ENCODE data around the gene C1QTNF2.

The C1QTNF2 gene

GRCh38 chr5:160360310-160360709, 10.1 kb downstream of the C1QTNF2 start:
- Mint-ChIP-seq H3K9me3 (ENCODE audit: low read depth) (no peaks in the 10 kb centered on the region), H3K4me3 (no peak overlapping the region), H3K4me1 (ENCODE audit: low read depth) (no peaks in the 10 kb centered on the region), H3K27ac (no peak overlapping the region), H3K36me3 (no peaks in the 10 kb centered on the region), H3K27me3 (peaks cover 6% of the 10 kb centered on the region)

- Mint-ChIP-seq H3K27me3 (peaks cover 3% of the 10 kb centered on the region), H3K27ac (no peak overlapping the region), H3K9me3 (ENCODE audit: low read depth) (no peaks in the 10 kb centered on the region), H3K4me1 (ENCODE audit: low read depth) (no peaks in the 10 kb centered on the region), H3K36me3 (no peaks in the 10 kb centered on the region), H3K4me3 (no peak overlapping the region)
These were observed 10.6 kb downstream of the C1QTNF2 start for GRCh38 chr5:160359816-160360215.

DNA sequence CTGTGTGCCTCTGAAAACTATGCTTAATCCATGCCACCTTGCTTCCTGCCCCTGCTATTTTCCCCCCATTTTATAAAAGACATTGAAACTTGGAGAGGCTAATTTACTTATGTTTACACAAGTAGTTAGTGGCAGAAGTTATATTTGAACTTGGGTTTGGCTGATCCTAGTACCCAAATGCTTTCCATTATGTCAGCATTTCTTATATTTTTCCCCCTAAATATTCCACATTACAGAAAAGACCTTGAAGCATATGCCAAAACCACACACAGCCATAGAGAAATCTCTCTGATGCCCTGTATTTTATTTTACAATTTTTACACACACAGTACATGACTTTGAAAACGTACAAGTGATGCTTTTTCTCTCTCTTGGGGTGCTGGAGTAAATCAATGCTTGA, 11.2 kb downstream of the C1QTNF2 start:
- H3K4me1 Mint-ChIP-seq (ENCODE audit: low read depth) = no peaks in the 10 kb centered on the region
- H3K4me3 Mint-ChIP-seq = no peak overlapping the region

DNA sequence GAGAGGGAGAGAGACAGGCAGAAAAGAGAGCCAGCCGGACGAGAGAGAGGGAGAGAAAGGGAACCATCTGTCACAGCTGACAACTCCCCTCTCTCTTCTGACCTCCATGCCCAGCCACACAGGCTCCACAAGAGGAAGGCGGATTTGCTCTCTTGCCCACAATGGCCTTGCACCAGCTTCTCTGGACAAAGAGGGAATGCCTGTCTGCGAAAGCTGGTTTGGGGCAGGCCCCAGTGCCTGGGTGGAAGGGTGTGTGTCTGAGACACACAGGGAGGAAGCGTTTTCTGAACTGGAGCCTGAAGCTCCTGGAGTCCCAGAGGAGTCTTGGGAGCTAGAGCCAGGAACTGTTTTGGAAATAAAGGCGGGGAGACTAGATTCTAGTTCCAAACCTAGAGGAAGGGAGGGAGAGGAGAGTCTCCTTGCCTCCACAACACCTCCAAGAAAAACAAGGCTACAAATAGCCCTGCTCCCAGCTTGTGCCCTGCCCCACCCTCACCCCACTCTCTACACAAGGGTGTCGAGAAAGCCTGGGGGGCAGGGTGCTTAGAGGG, 12.5 kb downstream of the C1QTNF2 start:
- no peaks in the 10 kb centered on the region for H3K4me1 Mint-ChIP-seq (ENCODE audit: low read depth)

More for the DNA sequence above, 11.2 kb downstream of the C1QTNF2 start:
- H3K36me3 Mint-ChIP-seq = no peaks in the 10 kb centered on the region
- H3K27ac Mint-ChIP-seq = no peak overlapping the region
- H3K9me3 Mint-ChIP-seq (ENCODE audit: low read depth) = no peaks in the 10 kb centered on the region
- no peaks in the 10 kb centered on the region for H3K27me3 Mint-ChIP-seq

GRCh38 chr5:160357394-160357793, 13.0 kb downstream of the C1QTNF2 start:
- Mint-ChIP-seq H3K9me3 (ENCODE audit: low read depth) (no peaks in the 10 kb centered on the region), H3K36me3 (no peaks in the 10 kb centered on the region), H3K27ac (no peak overlapping the region), H3K4me1 (ENCODE audit: low read depth) (no peaks in the 10 kb centered on the region), H3K27me3 (no peaks in the 10 kb centered on the region), H3K4me3 (no peak overlapping the region)

More for the DNA sequence above, 12.5 kb downstream of the C1QTNF2 start:
- H3K4me3 Mint-ChIP-seq = no peak overlapping the region
- H3K36me3 Mint-ChIP-seq = no peaks in the 10 kb centered on the region
- no peaks in the 10 kb centered on the region for H3K9me3 Mint-ChIP-seq (ENCODE audit: low read depth)
- no peak overlapping the region for H3K27ac Mint-ChIP-seq
- no peaks in the 10 kb centered on the region for H3K27me3 Mint-ChIP-seq

GRCh38 chr5:160356550-160357347, 13.7 kb downstream of the C1QTNF2 start:
- no peaks in the 10 kb centered on the region for H3K27me3 Mint-ChIP-seq
- H3K9me3 Mint-ChIP-seq (ENCODE audit: low read depth) = no peaks in the 10 kb centered on the region
- H3K36me3 Mint-ChIP-seq = no peaks in the 10 kb centered on the region
- H3K27ac Mint-ChIP-seq = no peak overlapping the region
- no peaks in the 10 kb centered on the region for H3K4me1 Mint-ChIP-seq (ENCODE audit: low read depth)
- H3K4me3 Mint-ChIP-seq = no peak overlapping the region

GRCh38 chr5:160354666-160355065, 15.8 kb downstream of the C1QTNF2 start:
- Mint-ChIP-seq H3K36me3 (no peaks in the 10 kb centered on the region), H3K9me3 (ENCODE audit: low read depth) (no peaks in the 10 kb centered on the region), H3K4me3 (no peak overlapping the region), H3K27ac (no peak overlapping the region), H3K27me3 (no peaks in the 10 kb centered on the region), H3K4me1 (ENCODE audit: low read depth) (no peaks in the 10 kb centered on the region)

- no peak overlapping the region for H3K27ac Mint-ChIP-seq
- H3K27me3 Mint-ChIP-seq = no peaks in the 10 kb centered on the region
- H3K9me3 Mint-ChIP-seq (ENCODE audit: low read depth) = no peaks in the 10 kb centered on the region
- H3K4me3 Mint-ChIP-seq = no peak overlapping the region
- H3K4me1 Mint-ChIP-seq (ENCODE audit: low read depth) = no peaks in the 10 kb centered on the region
- no peaks in the 10 kb centered on the region for H3K36me3 Mint-ChIP-seq
These were observed 17.0 kb downstream of the C1QTNF2 start for GRCh38 chr5:160353379-160353778.

- H3K27me3 Mint-ChIP-seq = no peaks in the 10 kb centered on the region
- H3K4me3 Mint-ChIP-seq = no peak overlapping the region
- H3K27ac Mint-ChIP-seq = no peak overlapping the region
- H3K4me1 Mint-ChIP-seq (ENCODE audit: low read depth) = no peaks in the 10 kb centered on the region
- H3K9me3 Mint-ChIP-seq (ENCODE audit: low read depth) = no peaks in the 10 kb centered on the region
- no peaks in the 10 kb centered on the region for H3K36me3 Mint-ChIP-seq
These were observed 18.1 kb downstream of the C1QTNF2 start for GRCh38 chr5:160352308-160352707.

DNA sequence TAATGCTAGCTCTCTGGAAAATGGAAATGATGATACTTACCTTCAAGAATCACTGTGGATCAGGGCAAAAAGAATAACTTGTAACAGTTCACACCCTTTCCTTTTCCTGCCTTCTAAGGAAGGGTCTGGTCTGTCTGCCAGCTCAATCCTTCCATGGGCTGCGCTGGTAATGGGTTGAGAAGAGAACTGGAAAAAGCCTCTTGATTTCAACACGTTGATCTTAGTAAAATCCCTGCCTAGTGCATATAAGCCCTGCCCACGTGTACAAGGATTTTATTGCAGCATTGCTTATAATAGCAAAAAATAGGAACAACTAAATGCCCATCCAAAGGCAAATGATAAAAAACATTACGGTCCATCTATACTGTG, 20.5 kb downstream of the C1QTNF2 start:
- Mint-ChIP-seq H3K27me3 (no peaks in the 10 kb centered on the region), H3K4me3 (no peak overlapping the region), H3K27ac (no peak overlapping the region), H3K4me1 (ENCODE audit: low read depth) (no peaks in the 10 kb centered on the region), H3K9me3 (ENCODE audit: low read depth) (no peaks in the 10 kb centered on the region), H3K36me3 (no peaks in the 10 kb centered on the region)

DNA sequence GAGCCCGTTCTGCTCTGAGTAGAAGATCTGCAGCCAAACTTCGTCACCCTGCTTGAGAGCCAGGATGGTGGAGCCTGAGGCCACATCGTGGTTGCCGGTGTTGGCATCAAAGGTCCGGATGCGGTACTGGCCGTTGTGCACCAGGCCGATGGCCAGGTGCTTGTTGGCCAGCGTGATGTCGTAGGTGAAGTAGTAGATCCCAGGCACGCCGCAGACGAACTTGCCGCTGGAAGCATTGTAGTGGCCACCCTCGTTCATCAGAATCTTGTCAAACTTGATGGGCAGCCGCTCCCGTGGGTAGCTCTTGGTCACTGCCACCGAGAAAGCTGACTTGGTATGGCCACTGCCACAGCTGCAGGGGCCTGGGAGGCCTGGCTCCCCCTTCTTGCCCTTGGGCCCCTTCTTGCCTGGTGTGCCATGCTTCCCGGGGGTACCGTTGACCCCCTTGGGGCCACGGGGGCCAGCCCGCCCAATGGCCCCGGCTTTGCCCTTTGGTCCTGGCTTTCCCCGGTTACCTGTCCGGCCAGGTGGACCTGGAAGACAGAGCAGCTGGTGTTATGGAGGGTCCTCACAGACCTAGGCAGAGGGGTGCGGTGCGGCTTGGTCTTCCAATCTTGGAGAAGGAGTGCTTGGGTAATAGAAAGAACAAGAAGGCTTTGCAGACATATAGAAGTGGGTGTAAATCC, 21.0 kb downstream of the C1QTNF2 start:
- H3K27ac Mint-ChIP-seq = no peak overlapping the region
- no peaks in the 10 kb centered on the region for H3K9me3 Mint-ChIP-seq (ENCODE audit: low read depth)
- no peaks in the 10 kb centered on the region for H3K4me1 Mint-ChIP-seq (ENCODE audit: low read depth)
- H3K27me3 Mint-ChIP-seq = no peaks in the 10 kb centered on the region
- H3K4me3 Mint-ChIP-seq = no peak overlapping the region
- H3K36me3 Mint-ChIP-seq = no peaks in the 10 kb centered on the region

DNA sequence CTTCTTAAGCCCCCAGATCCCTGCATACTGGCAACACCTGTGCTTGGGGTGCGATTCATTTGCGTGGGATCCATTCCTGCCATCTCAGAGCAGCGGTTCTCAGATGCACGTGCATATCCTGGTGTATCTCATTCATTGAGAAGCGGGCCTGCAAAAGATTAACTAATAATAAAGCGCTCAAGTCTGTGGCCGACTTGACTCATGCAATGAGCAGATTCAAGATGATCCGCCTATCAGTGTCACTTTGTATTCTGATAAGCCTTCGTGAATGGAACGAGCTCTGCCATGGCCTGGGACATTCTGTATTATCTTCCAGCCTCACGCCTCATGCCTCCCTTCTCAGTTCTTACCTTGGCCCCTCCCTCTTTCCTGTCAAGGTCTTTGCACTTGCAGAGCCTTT, 22.3 kb downstream of the C1QTNF2 start:
- Mint-ChIP-seq H3K4me1 (ENCODE audit: low read depth) (no peaks in the 10 kb centered on the region), H3K27ac (no peak overlapping the region), H3K27me3 (no peaks in the 10 kb centered on the region)

DNA sequence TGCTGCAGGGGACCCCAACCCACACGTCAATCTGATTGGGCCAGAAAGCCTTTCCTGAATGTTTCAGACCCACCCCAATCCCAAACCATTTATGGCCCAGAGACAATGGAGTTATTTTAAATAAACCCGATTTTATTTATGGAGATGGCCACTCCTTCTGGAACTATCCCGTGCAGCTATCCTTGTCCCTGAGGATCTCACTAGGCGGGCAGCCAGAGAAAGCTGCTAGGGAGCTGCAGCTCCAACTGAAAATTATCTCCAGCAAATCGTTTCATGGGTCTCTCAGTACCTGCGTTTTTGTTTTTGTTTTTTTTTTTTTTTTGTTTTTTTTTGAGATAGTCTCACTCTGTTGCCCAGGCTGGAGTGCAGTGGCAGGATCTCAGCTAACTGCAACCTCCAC, 23.0 kb downstream of the C1QTNF2 start:
- no peaks in the 10 kb centered on the region for H3K27me3 Mint-ChIP-seq
- no peak overlapping the region for H3K4me3 Mint-ChIP-seq
- no peaks in the 10 kb centered on the region for H3K9me3 Mint-ChIP-seq (ENCODE audit: low read depth)
- no peaks in the 10 kb centered on the region for H3K36me3 Mint-ChIP-seq
- no peak overlapping the region for H3K27ac Mint-ChIP-seq
- no peaks in the 10 kb centered on the region for H3K4me1 Mint-ChIP-seq (ENCODE audit: low read depth)

More for the DNA sequence above, 22.3 kb downstream of the C1QTNF2 start:
- Mint-ChIP-seq H3K36me3 (no peaks in the 10 kb centered on the region), H3K9me3 (ENCODE audit: low read depth) (no peaks in the 10 kb centered on the region), H3K4me3 (no peak overlapping the region)

GRCh38 chr5:160342413-160342941, 27.9 kb downstream of the C1QTNF2 start:
- Mint-ChIP-seq H3K36me3 (no peaks in the 10 kb centered on the region), H3K9me3 (ENCODE audit: low read depth) (no peaks in the 10 kb centered on the region), H3K4me1 (ENCODE audit: low read depth) (no peaks in the 10 kb centered on the region), H3K4me3 (no peak overlapping the region), H3K27me3 (no peaks in the 10 kb centered on the region), H3K27ac (no peak overlapping the region)

- Mint-ChIP-seq H3K27me3 (no peaks in the 10 kb centered on the region), H3K27ac (no peak overlapping the region), H3K4me1 (ENCODE audit: low read depth) (no peaks in the 10 kb centered on the region), H3K36me3 (no peaks in the 10 kb centered on the region), H3K9me3 (ENCODE audit: low read depth) (no peaks in the 10 kb centered on the region), H3K4me3 (no peak overlapping the region)
These were observed 29.0 kb downstream of the C1QTNF2 start for GRCh38 chr5:160341309-160341870.
